ENCODE results near the gene UNKL. TPM values are rescaled to one million over a fixed set of nuclear protein-coding genes. Genes with fewer than 3 reads are reported as not detected.

The UNKL gene
- total RNA-seq, 2 experiments from 2014 or later, result 26.0 to 33.4 TPM

GRCh38 chr16:1325673-1326371 is 88.7 kb downstream of the UNKL start:
- Mint-ChIP-seq H3K9me3 (no peaks in the 10 kb centered on the region), H3K4me1 (ENCODE audit: low read depth) (no peaks in the 10 kb centered on the region), H3K27ac (no peak overlapping the region), H3K36me3 (peaks cover 16% of the 10 kb centered on the region), H3K4me3 (no peak overlapping the region), H3K27me3 (no peaks in the 10 kb centered on the region)
- intact Hi-C loops (cut with micrococcal nuclease), result no loop called here
- no peak for DNase-seq
- ChIA-PET POLR2A (interaction anchor here (1.1 kb wide), 1 partner anchor 798 kb away, joined by 3 read pairs; the partner anchor contains the start of gene CAPN15), CTCF (interaction anchor here (1.5 kb wide), 1 partner anchor 9 kb away, joined by 5 read pairs; no protein-coding TSS in a partner anchor)

GRCh38 chr16:1325261-1325660 is 89.2 kb downstream of the UNKL start:
- intact Hi-C loops (cut with micrococcal nuclease), result no loop called here
- DNase-seq, result no peak
- no peaks in the 10 kb centered on the region for H3K27me3 Mint-ChIP-seq
- no peak overlapping the region for H3K27ac Mint-ChIP-seq
- H3K36me3 Mint-ChIP-seq, result peaks cover 19% of the 10 kb centered on the region
- H3K4me3 Mint-ChIP-seq, result no peak overlapping the region
- CTCF ChIA-PET, result no interaction called here
- H3K9me3 Mint-ChIP-seq, result no peaks in the 10 kb centered on the region
- H3K4me1 Mint-ChIP-seq (ENCODE audit: low read depth), result no peaks in the 10 kb centered on the region
- POLR2A ChIA-PET, result no interaction called here

- Mint-ChIP-seq H3K36me3 (peaks cover 28% of the 10 kb centered on the region), H3K27ac (no peak overlapping the region), H3K4me1 (ENCODE audit: low read depth) (no peaks in the 10 kb centered on the region), H3K27me3 (no peaks in the 10 kb centered on the region), H3K9me3 (no peaks in the 10 kb centered on the region), H3K4me3 (no peak overlapping the region)
- no peak for DNase-seq
- CTCF ChIA-PET, result no interaction called here
- intact Hi-C loops (cut with micrococcal nuclease), result no loop called here
- POLR2A ChIA-PET, result interaction anchor here (1.1 kb wide), 1 partner anchor 11 kb away, joined by 3 read pairs; no protein-coding TSS in a partner anchor
Measured at GRCh38 chr16:1324286-1324826, 90.1 kb downstream of the UNKL start.

GRCh38 chr16:1323296-1324239 is 90.9 kb downstream of the UNKL start:
- H3K9me3 Mint-ChIP-seq, result no peaks in the 10 kb centered on the region
- H3K4me1 Mint-ChIP-seq (ENCODE audit: low read depth), result no peaks in the 10 kb centered on the region
- POLR2A ChIA-PET, result interaction anchor here (1.1 kb wide), 1 partner anchor 12 kb away, joined by 3 read pairs; no protein-coding TSS in a partner anchor
- no peak overlapping the region for H3K4me3 Mint-ChIP-seq
- H3K27me3 Mint-ChIP-seq, result no peaks in the 10 kb centered on the region
- intact Hi-C loops (cut with micrococcal nuclease), result no loop called here
- H3K36me3 Mint-ChIP-seq, result peaks cover 34% of the 10 kb centered on the region
- DNase-seq, result no peak
- H3K27ac Mint-ChIP-seq, result no peak overlapping the region
- CTCF ChIA-PET, result no interaction called here

- Mint-ChIP-seq H3K9me3 (no peaks in the 10 kb centered on the region), H3K27ac (no peak overlapping the region), H3K4me1 (ENCODE audit: low read depth) (no peaks in the 10 kb centered on the region), H3K36me3 (peaks cover 46% of the 10 kb centered on the region), H3K4me3 (no peak overlapping the region), H3K27me3 (no peaks in the 10 kb centered on the region)
- intact Hi-C loops (cut with micrococcal nuclease), result no loop called here
- DNase-seq, result no peak
- ChIA-PET CTCF (no interaction called here), POLR2A (interaction anchor here (0.7 kb wide), 1 partner anchor 445 kb away, joined by 4 read pairs; no protein-coding TSS in a partner anchor)
Measured at GRCh38 chr16:1322407-1322806, 92.1 kb downstream of the UNKL start.

- no peaks in the 10 kb centered on the region for H3K4me1 Mint-ChIP-seq (ENCODE audit: low read depth)
- H3K4me3 Mint-ChIP-seq, result no peak overlapping the region
- intact Hi-C loops (cut with micrococcal nuclease), result no loop called here
- no peaks in the 10 kb centered on the region for H3K9me3 Mint-ChIP-seq
- H3K27ac Mint-ChIP-seq, result no peak overlapping the region
- DNase-seq, result no peak
- H3K36me3 Mint-ChIP-seq, result peaks cover 62% of the 10 kb centered on the region
- H3K27me3 Mint-ChIP-seq, result no peaks in the 10 kb centered on the region
- ChIA-PET POLR2A (no interaction called here), CTCF (no interaction called here)
Measured at GRCh38 chr16:1320658-1321240, 93.8 kb downstream of the UNKL start.

- intact Hi-C loops (cut with micrococcal nuclease), result no loop called here
- ChIA-PET CTCF (no interaction called here), POLR2A (no interaction called here)
- H3K4me1 Mint-ChIP-seq (ENCODE audit: low read depth), result no peaks in the 10 kb centered on the region
- no peaks in the 10 kb centered on the region for H3K9me3 Mint-ChIP-seq
- H3K36me3 Mint-ChIP-seq, result peaks cover 63% of the 10 kb centered on the region
- H3K27me3 Mint-ChIP-seq, result no peaks in the 10 kb centered on the region
- no peak overlapping the region for H3K27ac Mint-ChIP-seq
- H3K4me3 Mint-ChIP-seq, result no peak overlapping the region
- no peak for DNase-seq
Measured at GRCh38 chr16:1320097-1320496, 94.4 kb downstream of the UNKL start.

- Mint-ChIP-seq H3K27ac (no peak overlapping the region), H3K36me3 (peaks cover 62% of the 10 kb centered on the region), H3K4me3 (no peak overlapping the region), H3K4me1 (ENCODE audit: low read depth) (no peaks in the 10 kb centered on the region), H3K27me3 (no peaks in the 10 kb centered on the region), H3K9me3 (no peaks in the 10 kb centered on the region)
- POLR2A ChIA-PET, result interaction anchor here (1.3 kb wide), 1 partner anchor 10 kb away, joined by 3 read pairs; the partner anchor contains the start of gene UBE2I
- CTCF ChIA-PET, result no interaction called here
- no peak for DNase-seq
- intact Hi-C loops (cut with micrococcal nuclease), result no loop called here
Measured at GRCh38 chr16:1319041-1319440, 95.5 kb downstream of the UNKL start.

- Mint-ChIP-seq H3K9me3 (no peaks in the 10 kb centered on the region), H3K36me3 (peaks cover 57% of the 10 kb centered on the region), H3K4me1 (ENCODE audit: low read depth) (peaks cover under 1% of the 10 kb centered on the region), H3K27ac (no peak overlapping the region), H3K4me3 (no peak overlapping the region), H3K27me3 (no peaks in the 10 kb centered on the region)
- intact Hi-C loops (cut with micrococcal nuclease), result no loop called here
- ChIA-PET POLR2A (interaction anchor here (1.3 kb wide), 1 partner anchor 9 kb away, joined by 3 read pairs; the partner anchor contains the start of gene UBE2I), CTCF (interaction anchor here (1.2 kb wide), 1 partner anchor 45 kb away, joined by 3 read pairs; no protein-coding TSS in a partner anchor)
- DNase-seq, result no peak
Measured at GRCh38 chr16:1318268-1318545, 96.3 kb downstream of the UNKL start.

GRCh38 chr16:1317479-1318267 is 96.8 kb downstream of the UNKL start:
- no peak overlapping the region for H3K27ac Mint-ChIP-seq
- no peaks in the 10 kb centered on the region for H3K27me3 Mint-ChIP-seq
- no peaks in the 10 kb centered on the region for H3K9me3 Mint-ChIP-seq
- CTCF ChIA-PET, result interaction anchor here (1.2 kb wide), 1 partner anchor 45 kb away, joined by 3 read pairs; no protein-coding TSS in a partner anchor
- peaks cover 6% of the 10 kb centered on the region for H3K4me1 Mint-ChIP-seq (ENCODE audit: low read depth)
- peaks cover 61% of the 10 kb centered on the region for H3K36me3 Mint-ChIP-seq
- no peak for DNase-seq
- H3K4me3 Mint-ChIP-seq, result peak overlapping the region; percentile 8
- POLR2A ChIA-PET, result interaction anchor here (1.3 kb wide), 1 partner anchor 9 kb away, joined by 3 read pairs; the partner anchor contains the start of gene UBE2I
- intact Hi-C loops (cut with micrococcal nuclease), result no loop called here

- H3K36me3 Mint-ChIP-seq, result peaks cover 63% of the 10 kb centered on the region
- H3K4me1 Mint-ChIP-seq (ENCODE audit: low read depth), result peaks cover 17% of the 10 kb centered on the region
- no peaks in the 10 kb centered on the region for H3K9me3 Mint-ChIP-seq
- H3K27ac Mint-ChIP-seq, result no peak overlapping the region
- H3K4me3 Mint-ChIP-seq, result no peak overlapping the region
- DNase-seq, result no peak
- intact Hi-C loops (cut with micrococcal nuclease), result no loop called here
- POLR2A ChIA-PET, result no interaction called here
- no peaks in the 10 kb centered on the region for H3K27me3 Mint-ChIP-seq
- CTCF ChIA-PET, result interaction anchor here (0.8 to 2.4 kb wide), 2 partner anchors 15 to 48 kb away, joined by 3 to 5 read pairs; no protein-coding TSS in a partner anchor
Measured at GRCh38 chr16:1316033-1316405, 98.5 kb downstream of the UNKL start.
